Sigmoid colon (tissue), 4 donors: ENCODE data around the gene DSCAML1.

Source experiments
- EP300 ChIP-seq, 4 donors: sonication (generic); formaldehyde crosslinking; IDR thresholded peaks; one replicate each; pipeline ENCODE4 v1.6.1; 2017; ENCODE audit warnings: antibody characterized with exemption in 4 of 4
- POLR2A ChIP-seq, 2 donors: fragments of 450-650 bp; IDR thresholded peaks; one replicate each; pipeline ENCODE4 v1.6.1; 2016; ENCODE audit warnings: antibody characterized with exemption in 2 of 2, mild to moderate bottlenecking in 2 of 2, moderate library complexity in 2 of 2
- POLR2AphosphoS5 ChIP-seq, 4 donors: sonication (generic); formaldehyde crosslinking; IDR thresholded peaks; one replicate each; pipeline ENCODE4 v1.6.1; 2017; ENCODE audit warnings: antibody characterized with exemption in 4 of 4
- TF ChIP-seq, protein P1 (sequence below), 4 experiments: fragments of 450-650 bp in 3 of 4; fragments of 200-600 bp in 1 of 4; IDR thresholded peaks; one replicate each; pipeline ENCODE4 v1.5.1; 2016 to 2019; ENCODE audit warnings: antibody characterized with exemption in 4 of 4, mild to moderate bottlenecking in 3 of 4, moderate library complexity in 2 of 4

DNA sequence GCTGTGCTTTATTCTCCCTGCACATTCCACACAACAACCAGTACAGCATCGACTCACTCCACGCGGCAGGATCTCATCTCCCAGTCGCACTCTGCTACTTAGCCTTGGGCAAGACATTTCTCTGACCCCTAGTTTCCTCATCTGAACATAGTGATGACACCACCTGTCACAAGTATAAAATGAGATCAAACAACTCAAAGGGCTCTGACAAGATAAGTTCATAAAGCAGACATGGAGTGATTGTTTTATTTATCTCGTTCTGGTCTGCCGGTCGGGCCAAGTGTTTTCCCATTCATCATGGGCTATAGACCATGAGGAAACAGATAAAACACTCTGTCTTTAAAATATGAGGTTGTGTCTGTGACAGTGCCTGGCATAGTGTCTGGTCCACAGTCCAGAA, 35.0 kb downstream of the DSCAML1 start:
- TF ChIP-seq POLR2A (IDR thresholded peaks at IDR 0.05) = no peak
- TF ChIP-seq, protein P1, sequence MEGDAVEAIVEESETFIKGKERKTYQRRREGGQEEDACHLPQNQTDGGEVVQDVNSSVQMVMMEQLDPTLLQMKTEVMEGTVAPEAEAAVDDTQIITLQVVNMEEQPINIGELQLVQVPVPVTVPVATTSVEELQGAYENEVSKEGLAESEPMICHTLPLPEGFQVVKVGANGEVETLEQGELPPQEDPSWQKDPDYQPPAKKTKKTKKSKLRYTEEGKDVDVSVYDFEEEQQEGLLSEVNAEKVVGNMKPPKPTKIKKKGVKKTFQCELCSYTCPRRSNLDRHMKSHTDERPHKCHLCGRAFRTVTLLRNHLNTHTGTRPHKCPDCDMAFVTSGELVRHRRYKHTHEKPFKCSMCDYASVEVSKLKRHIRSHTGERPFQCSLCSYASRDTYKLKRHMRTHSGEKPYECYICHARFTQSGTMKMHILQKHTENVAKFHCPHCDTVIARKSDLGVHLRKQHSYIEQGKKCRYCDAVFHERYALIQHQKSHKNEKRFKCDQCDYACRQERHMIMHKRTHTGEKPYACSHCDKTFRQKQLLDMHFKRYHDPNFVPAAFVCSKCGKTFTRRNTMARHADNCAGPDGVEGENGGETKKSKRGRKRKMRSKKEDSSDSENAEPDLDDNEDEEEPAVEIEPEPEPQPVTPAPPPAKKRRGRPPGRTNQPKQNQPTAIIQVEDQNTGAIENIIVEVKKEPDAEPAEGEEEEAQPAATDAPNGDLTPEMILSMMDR (IDR thresholded peaks at IDR 0.05) = no peak
- TF ChIP-seq POLR2AphosphoS5 (IDR thresholded peaks at IDR 0.05) = no peak
- TF ChIP-seq EP300 (IDR thresholded peaks at IDR 0.05) = no peak
